Adipose tissue (tissue), 3 donors: Measurements from ENCODE around the gene MET. TPM values are rescaled to one million over a fixed set of nuclear protein-coding genes. Genes with fewer than 3 reads are reported as not detected.
"Not testable (repeated sequence)": the region's sequence is repeated elsewhere in the genome, so short reads cannot be mapped to it uniquely, and the experiment has no call there.

Source experiments
- H3K27ac ChIP-seq: one replicate; pipeline ENCODE4 v1.5.1; 2013; ENCODE audit warnings: low read depth, low read length
- WGBS, 3 donors: extraction: QIAGEN DNeasy Blood & Tissue Kit; methylation state at CpG; one replicate each; pipeline ENCODE4 v1.1.7; 2013; 5-methylcytosine and 5-hydroxymethylcytosine counted together
- polyA plus RNA-seq, 3 donors: library from polyadenylated mRNA; stranded (reverse); fragments of 200-250 nt; gene quantifications; one replicate each; pipeline ENCODE4 v1.2.3, GENCODE V29; 2013
- donor health status: healthy with polysubstance abuse.
- donor health status: Bipolar disorder and iron deficiency.
- donor health status: healthy.

The MET gene
- polyA plus RNA-seq, 3 donors = 3.4 to 7.4 (median 5.3) TPM

DNA sequence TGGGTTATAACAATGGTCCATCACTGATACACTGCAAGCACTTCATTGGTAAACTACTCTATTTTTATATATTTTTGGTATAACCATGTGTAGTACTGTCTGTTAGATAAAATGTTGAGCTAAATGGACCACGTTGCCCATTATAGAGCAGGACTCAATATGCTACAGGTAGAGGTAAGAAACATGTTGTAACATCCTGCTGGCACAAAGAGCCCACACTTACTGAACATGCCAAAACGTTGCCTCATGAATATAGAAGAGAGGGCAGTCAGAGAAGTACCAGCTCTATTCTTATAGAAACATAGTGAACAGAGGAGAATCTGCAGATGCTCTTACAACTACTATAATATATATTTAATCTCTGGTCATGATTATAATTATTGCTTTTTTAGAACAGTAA is 18.4 kb upstream of the MET start:
- WGBS, 3 donors = 69 to 81% (median 73%) methylated on average over 2 of the region's 2 CpGs
- no peak overlapping the region for H3K27ac ChIP-seq

DNA sequence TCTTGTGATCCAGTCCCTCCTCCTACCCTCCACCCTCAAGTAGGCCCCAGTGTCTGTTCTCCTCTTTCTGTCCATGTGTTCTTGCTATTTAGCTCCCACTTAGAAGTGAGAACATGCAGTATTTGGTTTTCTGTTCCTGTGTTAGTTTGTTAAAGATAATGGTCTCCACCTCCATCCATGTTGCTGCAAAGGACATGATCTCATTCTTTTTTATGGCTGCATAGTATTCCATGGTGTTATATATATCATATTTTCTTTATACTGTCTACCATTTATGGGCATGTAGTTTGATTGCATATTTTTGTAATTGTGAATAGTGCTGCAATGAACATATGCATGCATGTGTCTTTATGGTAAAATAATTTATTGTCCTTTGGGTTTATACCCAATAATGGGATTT is 12.7 kb upstream of the MET start:
- not testable (repeated sequence) for H3K27ac ChIP-seq

DNA sequence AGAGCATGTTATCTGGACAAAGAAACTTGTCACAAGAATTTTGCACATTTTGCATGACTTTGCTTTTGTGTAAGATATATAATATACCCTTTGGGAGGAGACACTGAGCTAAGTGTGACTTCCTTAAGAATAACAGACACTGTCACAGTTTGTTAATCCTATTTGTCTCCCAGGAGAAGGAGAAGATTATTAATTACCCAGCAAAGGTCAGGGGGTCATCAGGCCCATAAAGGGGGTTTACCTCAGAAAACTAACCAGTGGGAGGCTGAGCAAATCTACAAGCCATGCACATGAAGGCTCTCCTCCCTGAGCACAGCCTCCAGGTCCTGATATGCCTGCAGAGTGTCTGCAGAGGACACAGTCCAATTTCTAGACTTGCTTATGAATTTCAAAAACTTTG is 10.1 kb upstream of the MET start:
- H3K27ac ChIP-seq = no peak overlapping the region

DNA sequence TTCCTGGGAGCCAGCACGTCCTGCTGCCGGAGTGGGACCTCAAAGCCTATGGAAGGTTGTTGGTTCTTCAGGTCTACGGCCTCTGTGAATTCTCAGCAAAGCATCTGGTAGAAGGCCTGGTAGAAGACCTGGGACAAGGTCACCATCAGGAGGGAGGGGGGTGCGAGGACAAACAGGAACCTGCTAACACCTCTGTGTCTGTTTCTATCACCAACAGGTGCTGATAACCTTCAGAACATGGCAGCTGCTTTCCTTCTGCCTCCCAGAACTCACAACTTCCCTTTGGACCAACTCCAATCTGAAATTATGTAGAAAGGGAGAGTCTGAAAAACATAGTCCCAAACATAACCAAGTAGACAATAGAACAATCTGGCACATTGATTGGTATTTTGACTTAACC is 8.3 kb upstream of the MET start:
- 65 to 91% (median 91%) methylated on average over 4 of the region's 4 CpGs for WGBS, 3 donors
- H3K27ac ChIP-seq = no peak overlapping the region

DNA sequence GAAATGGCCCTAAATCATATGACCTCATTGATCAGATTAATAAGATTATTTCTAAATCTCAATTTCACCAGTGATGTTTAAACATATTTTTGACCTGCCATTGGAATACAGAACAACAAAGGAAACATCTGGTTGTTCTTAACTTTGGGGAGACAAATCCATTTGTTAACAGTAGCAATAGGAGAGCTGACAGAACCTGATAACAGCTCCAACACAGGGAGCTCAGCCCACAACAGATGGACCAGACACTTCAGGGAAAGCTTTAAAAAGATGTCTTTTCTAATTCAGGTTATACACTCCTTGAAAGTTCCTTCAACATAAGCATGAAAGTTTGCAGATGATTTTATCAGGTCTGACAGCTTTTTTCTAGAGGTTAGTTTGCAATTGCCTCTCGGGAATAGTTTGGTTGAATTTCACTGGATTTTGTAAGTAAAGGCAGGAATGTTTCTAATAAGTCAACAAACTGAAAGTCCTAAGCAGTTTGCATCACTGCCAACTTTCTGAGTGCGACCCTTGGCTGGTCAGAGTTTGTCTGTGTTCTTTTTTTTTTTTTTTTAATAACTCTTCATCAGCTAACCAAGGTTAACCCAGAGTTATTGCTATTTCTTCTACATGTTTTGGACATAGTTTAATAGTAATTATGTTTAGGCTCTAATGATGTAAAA is 6.5 kb upstream of the MET start:
- 33 to 44% (median 37%) methylated on average over 2 of the region's 2 CpGs for WGBS, 3 donors

DNA sequence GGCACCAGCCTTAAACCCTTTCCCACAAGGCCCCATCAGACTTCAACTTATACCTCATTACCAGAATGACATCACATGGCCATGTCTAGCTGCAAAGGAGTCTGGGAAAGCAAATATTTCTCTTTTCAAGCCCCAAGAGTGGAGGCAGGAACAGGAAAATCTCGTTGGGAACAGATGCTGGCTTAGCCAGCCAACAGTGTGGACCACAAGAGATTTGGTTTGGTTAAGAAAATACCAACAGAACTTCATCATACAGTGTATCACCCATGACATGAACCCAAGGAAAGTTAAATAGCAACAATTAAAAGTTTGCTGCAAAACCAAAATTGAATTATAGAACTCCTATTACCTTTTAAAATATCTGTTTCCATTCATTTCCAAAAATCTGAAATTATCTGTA is 2.2 kb upstream of the MET start:
- H3K27ac ChIP-seq = no peak overlapping the region
- WGBS, 3 donors = 59 to 65% (median 64%) methylated on average over 1 of the region's 1 CpG

More for the DNA sequence above, 6.5 kb upstream of the MET start:
- no peak overlapping the region for H3K27ac ChIP-seq

DNA sequence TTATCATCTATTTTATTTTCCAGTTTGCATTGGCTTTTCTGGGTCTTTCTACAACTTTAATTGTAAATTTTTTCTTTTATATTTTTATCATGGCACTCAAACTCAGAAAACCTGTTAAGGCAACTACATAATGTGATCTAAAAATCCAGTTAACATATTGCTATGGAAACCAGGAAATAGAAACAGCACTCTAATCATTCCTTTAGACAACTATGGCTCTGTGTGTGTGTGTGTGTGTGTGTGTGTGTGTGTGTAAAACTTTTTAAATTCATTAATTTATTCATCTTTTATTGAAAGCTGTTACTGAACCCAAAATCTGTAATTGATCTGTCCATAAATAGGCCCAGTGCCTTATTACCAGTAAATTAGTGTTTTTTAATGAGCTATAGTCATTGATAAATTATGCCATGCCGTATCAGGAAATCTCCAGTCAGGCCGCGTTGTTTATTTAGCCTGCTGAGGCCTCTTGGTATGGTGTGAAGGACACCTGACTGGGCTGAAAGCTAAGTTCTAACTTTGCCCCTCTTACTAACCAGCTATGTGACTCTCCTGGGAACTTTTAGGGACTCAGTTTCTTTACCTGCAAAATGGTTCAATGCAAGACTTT is 1.5 kb upstream of the MET start:
- no peak overlapping the region for H3K27ac ChIP-seq
- 18 to 90% (median 86%) methylated on average over 3 of the region's 3 CpGs for WGBS, 3 donors

DNA sequence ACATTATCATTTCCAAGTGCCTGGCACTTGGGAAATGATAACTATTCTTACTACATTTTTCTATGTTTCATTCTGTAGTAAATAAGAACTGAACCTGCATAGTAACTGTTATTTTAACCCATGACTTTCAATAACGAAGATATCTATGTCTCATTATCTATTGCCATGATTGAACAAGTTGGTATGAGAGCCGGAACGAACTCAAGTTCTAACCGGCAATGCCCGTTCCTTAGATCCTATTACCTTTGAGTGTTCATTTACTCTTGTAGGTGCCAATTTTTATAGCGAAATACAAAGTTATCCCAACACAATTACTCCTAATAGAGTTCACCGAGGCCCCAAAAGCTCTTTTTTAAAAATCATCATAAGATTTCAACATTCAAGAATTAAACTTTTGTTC is 885 bp upstream of the MET start:
- WGBS, 3 donors = 37 to 84% (median 75%) methylated on average over 7 of the region's 7 CpGs
- no peak overlapping the region for H3K27ac ChIP-seq

DNA sequence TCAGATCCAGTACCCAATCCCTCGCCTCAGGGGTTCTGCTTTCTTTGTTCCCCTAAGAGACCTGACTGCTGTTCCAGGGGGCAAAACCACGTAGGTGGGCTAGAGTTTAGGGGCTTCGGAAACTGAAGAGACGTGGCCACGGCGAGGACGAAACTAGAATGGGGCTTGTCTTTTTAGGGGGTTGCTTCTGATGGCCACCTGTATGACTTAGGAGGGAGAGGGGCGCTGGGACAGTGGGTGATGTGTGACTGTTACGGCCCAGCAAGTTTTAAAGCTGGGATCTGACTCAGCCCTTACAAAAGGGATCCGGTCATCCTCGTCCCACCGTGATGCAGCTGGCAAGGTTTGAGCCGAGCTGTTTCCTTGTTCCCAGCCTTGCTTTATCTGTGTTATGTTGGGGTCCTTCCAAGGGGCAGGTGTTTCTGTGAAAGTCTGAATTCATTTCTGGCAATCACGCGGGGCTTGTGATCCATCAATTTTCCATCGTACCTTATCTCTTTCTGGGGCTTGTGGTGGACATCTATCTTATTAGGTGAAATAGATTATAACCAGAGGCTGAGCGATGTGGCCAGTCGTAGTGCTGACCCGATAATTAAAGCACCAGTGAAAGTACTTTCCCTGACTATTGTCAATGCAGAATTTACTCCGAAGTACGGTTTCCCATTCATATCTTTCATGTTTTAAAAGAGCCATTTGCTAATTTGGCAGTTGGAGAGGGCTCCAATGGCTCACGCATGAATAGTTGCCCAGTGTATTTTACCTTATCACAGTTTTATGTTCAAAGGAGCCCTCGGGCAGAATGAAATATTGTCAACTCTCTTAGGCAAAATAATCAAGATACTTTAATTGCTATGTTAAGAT is 830 bp downstream of the MET start:
- H3K27ac ChIP-seq = peak overlapping the region; percentile 48
- 9 to 35% (median 27%) methylated on average over 23 of the region's 23 CpGs for WGBS, 3 donors

DNA sequence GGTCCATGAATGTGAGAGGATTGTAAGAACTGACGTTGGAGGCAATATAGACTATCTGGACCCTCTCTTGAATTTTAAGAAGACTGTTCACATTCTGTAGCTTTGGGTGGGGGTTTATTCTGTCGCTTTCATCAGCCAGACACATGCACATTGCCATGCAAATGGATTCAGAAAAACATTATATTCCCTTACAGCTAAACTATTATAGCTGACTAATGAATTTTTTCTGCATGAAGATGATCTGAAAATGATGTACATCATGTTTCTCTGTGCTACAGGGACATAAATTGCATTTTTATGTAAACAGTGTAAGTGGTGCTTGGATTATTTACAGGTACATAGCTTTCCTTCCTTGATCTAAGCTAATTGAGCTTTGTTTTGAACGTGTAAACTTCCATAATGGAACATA is 1.5 kb downstream of the MET start:
- no peak overlapping the region for H3K27ac ChIP-seq
- WGBS, 3 donors = 66 to 69% (median 66%) methylated on average over 3 of the region's 3 CpGs

DNA sequence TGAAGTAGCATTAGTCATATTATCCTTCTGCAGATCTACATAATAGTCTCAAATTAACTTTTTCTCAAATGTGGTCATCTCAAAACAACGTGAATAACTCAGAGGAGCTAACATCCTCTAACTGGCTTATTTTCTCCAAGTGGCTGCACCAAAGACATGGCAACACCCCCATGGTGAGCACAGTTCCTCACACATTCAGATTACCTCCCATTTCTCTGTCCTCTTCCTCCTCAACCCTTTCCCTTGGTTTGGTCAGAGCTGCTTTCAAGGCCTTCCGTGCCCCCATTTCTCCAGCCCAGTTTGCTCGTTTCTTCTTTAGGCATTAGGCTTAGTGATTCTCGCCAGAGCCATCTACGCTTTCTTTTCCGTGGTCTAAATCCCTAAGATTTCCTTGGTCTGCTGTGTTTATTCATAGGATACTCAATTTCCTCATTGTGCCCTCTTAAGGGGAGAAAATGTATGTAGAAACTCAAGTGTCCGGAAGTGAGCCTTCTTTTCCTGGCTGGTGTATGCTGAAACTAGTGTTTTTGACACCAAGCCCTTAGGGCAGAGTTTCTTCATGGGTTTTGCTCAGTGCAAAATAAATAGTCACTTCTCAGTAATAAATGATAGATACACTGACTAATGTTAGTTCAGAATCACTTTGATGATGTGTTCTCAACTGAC is 2.6 kb downstream of the MET start:
- 83 to 85% (median 84%) methylated on average over 7 of the region's 7 CpGs for WGBS, 3 donors
- no peak overlapping the region for H3K27ac ChIP-seq

DNA sequence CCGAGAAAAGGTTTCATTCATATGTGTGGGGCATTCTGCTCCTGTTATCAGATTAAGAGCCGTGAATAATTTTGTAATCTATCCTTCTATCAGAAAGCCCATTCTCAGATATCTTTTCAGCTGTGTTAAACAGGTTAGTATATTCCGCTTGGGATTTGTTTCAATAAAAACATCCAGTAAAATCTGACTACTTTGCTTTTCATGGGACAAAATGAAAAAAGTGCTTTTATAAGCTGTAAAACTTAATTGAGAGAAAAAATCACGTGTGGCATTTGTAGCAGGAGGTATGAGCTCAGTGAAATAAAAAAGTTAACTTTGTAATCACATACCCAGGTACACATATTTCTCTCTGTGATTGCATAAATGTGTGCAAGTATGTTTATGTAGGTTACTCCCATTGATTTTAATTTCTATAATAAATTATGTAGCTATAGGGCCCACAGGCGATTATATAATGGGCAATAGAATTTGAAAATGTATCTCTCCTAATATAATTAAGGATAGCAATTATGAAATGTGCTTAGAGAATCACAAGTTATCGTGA is 3.9 kb downstream of the MET start:
- 87 to 89% (median 88%) methylated on average over 6 of the region's 6 CpGs for WGBS, 3 donors
- H3K27ac ChIP-seq = no peak overlapping the region

DNA sequence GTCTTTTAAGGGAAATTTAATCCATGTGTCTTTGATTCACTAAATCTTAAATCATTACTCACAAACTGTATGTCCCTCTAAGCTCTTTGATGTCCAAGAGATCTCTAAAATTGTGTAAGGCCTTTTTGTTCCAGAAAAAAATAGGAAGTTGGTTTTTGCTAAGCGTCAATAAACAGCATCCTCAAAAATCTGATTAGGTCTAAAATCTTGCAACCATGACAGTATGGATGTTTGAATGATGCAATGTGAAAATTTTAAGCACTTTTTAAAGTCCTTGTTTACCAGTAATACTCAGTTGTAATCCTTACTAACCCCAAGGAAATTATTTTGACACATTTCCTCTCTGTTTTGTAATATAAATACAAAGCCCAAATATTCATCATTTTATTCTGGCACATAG is 6.8 kb downstream of the MET start:
- WGBS, 3 donors = 54 to 94% (median 70%) methylated on average over 1 of the region's 1 CpG
- no peak overlapping the region for H3K27ac ChIP-seq

DNA sequence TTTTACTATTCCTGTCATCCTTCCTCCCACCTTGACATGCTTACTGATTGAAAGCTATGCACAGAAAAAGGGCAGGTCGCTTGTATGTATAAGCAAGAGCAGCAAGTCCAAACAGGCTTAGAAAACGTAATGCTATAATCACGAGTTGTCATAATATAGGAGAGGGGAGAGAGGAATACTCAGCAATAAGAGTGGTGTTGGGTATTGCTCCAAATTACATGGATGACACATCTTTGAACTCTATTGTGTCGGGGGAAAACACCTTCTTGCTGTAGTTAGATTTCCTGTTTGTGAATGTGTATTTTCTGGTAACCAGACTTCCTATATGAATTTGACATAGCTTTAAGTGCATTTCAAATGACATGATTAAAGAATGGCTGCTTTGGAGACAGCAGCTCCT is 7.5 kb downstream of the MET start:
- 75 to 86% (median 79%) methylated on average over 4 of the region's 4 CpGs for WGBS, 3 donors
- H3K27ac ChIP-seq = no peak overlapping the region

DNA sequence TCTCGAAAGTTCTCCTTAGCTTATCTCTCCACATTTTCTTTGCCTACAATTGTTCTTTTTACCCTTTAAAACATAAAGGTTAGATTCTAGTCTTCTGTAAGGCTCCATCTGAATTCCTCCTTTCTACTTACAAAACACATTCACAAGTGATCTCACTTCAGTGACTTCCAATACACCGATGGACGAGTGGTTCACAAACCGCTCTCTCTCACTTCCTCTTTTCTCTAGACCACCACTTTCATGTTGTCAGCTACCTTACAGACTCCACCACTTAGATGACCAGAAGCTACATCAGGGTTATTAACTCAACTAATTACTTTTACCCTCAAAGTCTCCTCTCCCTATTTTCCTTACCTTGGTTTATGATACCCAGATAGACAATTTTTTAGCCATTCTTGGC is 11.8 kb downstream of the MET start:
- 60 to 86% (median 62%) methylated on average over 4 of the region's 4 CpGs for WGBS, 3 donors
- H3K27ac ChIP-seq = no peak overlapping the region

DNA sequence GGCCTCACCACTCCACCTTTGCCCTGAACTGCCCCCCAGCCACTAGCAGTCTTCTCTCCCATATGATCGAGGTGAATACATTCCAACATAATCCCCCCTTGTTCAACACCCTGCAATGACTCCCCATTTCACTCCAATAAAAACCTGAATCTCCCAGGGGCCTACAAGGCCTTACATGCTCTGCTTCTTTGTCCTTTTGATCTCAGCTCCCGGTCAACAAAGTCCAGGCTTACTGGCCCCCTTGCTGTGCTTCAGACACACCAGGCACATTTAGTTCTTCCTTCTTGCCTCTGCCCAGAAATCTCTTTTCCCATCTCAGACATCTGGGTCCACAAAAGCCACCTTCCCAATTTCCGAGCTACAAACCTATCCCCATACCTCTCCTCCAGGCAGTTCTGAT is 14.0 kb downstream of the MET start:
- 76 to 88% (median 85%) methylated on average over 3 of the region's 3 CpGs for WGBS, 3 donors

DNA sequence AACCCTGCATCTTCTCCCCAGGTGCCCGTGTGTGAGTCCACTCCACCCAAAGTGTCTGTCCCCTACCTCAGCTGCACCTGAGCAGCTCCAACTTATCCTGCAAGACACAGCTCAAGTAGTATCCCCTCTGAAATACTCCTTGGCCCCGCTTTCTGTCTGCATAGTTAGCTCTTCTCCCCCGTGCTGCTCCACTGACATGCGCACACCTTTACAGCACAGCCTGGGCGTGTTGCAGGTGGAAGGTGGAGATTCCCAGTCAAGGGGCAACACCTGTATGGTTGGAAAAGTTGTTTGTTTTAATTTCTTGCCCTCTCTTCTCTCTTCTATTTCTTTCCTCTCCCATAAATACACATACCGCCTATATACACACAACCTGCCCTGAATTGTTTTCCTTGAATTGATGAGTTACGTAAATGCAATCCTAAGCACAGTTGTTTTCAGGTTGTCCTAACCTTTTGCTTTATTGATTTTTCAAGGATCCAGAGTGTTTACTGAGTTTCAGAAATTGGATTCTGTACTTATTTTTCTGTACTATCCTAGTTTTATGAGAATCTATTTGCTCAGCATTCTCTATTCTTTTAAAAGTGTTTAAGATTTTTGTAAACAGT is 14.9 kb downstream of the MET start:
- 62 to 92% (median 88%) methylated on average over 7 of the region's 7 CpGs for WGBS, 3 donors
- no peak overlapping the region for H3K27ac ChIP-seq

More for the DNA sequence above, 14.0 kb downstream of the MET start:
- H3K27ac ChIP-seq = no peak overlapping the region

DNA sequence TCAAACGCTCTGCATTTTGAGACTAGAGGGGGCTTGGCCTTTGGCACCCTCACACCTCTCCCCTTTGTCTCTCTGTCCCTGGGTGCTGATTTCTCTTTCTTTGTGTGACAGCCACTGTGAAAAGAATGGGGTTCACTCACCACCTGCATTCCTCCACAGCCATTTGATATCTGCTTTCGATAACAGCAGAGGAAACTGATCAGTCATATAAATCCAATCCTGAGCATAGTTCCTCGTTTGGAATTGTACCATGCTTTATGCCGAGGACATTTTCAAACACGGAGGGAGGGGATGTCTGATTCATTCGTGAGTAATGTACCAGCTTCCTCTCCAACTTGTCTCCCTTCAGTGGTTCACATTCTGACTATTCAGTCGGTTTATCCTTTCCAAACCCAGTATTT is 15.8 kb downstream of the MET start:
- no peak overlapping the region for H3K27ac ChIP-seq
- 36 to 41% (median 37%) methylated on average over 7 of the region's 7 CpGs for WGBS, 3 donors
